NCI-H2029 (cell line): ENCODE measurements around the gene NANOS1.

Source experiments
- DNase-seq: peaks from one replicate; lab custom pipeline; 2025; lab: John Stamatoyannopoulos, UW

The NANOS1 gene

GRCh38 chr10:119060107-119060506 lies 30.6 kb downstream of the NANOS1 start:
- no peak for DNase-seq

- no peak for DNase-seq
Measured at GRCh38 chr10:119061352-119061751, 31.8 kb downstream of the NANOS1 start.

DNA sequence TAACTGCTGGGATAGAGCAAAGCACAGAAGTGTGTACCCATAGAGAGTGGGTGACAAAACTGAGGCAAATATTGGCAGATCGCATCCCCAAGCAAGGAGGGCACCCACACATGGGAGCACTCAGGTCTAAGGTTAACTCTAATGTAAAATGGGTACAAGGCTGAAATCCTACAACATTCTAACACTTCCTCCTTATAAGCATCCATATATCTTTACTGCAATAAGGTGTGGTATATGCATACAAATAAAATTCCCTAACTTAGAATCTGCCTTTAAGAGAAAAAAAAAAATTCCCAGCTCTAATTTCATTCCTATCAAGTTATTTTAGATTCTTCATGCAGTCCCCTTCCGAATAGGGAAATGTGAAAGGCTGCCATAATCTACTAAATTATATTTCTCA lies 32.4 kb downstream of the NANOS1 start:
- no peak for DNase-seq

DNA sequence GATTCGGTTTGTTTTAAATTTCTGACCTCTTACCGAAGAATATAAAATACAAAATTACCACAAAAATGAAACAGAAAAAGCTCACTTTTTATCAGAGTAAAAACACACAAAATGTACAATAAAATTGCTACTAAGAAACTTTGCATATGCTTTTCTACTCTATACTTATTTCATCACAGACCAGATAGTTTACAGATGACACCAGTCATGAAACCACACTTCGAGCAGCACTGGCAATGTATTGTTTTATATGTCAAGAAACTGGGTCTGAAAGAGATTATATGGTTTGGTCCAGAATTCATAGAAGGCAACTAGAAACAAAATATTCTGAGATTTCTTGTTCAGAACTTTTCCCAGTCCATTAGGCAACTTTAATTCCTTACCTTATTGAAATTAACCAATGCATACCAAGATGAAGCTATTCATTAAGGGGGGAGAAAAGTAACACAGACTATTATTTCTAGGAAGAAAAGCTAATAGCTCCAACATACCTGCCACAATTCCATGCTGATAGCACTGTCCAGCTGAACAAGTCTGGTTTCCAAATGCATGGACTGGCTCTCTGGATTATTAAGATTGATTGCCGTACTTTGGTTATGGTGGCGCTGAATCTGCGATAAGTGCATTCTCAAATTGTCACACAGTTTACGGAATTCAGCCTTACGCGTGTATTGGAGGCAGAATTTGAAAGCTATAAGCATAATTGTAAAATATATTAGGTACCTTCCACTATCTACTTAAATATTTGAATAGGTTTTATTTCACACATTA lies 41.1 kb downstream of the NANOS1 start:
- no peak for DNase-seq

DNA sequence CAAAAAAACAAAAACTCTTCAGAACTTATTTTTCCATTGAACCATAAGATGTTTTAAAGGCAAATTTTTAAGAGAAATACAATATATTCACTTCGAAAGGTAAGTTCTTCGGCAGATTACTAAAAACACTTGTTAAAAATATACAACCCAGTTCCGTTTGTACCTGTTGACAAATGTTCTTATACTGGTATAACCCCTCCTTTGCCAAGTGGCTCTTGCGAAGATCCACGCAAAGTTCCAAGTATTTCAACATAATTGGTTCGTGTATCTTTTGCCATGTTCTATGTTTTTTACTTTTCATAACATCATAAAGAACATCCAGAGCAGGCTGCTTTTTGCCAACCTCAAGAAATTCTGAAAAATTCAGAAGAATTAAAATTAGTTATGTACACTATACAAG lies 44.1 kb downstream of the NANOS1 start:
- DNase-seq = no peak

DNA sequence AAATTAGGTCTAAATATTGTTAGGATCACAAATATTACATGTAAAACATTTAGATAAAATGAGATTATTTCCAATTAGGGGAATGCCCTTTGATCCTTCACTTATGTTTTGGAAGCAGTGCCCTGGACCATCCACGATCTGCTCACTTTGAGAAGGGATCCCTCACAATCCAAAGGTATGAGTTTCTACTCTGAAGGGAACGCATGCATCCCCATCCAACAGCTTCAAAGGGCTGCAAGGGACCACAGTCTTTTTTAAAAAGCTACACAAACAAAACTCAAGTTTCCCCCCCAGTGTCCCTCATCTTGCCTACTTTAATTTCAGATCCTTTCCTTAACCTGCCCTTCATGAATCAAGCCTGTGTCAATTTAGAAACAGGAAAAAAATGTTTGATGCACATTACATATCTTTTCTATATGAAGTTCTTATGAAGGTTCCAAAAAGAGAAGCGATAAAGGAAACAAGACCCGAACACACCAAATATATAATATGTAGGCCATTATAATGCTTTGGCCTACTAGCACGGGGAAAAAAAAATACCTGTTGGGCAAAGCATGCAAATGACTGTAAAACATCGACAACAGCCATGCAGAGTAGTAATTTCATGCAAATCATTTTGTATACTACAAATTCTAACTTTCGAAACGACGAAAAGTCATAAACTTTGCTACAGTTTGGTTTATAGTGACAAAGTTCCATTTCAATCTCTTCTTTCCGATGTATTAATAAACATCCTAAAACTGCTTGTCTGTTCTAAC lies 49.1 kb downstream of the NANOS1 start:
- no peak for DNase-seq

- DNase-seq = no peak
Measured at GRCh38 chr10:119079599-119080520, 50.3 kb downstream of the NANOS1 start.

DNA sequence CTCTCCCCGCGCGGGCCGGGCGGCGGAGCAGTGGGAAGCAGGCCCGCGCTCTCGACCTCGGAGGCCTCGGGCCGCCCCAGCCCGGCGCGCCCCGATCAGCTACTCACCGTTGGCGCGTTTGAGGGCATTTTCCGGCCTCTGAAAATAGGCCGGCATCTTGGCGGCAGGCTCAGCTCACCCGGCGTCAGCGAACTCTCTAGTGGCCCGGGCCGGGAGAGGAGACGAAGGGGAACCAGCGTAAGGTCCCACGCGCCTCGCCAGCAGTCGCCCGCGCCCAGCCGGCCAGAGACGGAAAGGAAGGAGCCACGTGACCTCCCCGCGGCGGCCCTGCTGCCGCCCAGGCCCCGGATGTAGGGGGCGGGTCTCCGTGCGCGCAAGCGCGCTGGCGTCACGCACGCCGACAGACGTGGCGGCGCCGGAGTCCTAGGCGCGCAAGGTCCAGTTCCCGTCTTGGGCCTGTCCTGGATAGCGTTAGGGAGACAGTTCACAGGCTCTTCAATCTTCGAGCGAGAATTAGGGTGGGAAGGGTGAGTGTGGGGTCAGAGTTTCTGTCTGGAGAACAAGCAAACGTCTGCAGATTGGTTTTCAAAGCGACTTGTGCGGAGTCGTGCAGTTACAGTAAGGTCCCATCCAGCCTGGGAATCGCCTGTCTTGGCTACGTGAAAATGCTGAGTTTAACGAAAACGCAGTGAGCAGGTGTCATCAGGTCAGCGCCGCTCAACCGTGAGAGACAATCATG lies 51.2 kb downstream of the NANOS1 start, which contains the start of gene EIF3A:
EIF3A (minus strand) TSS at position 297 of the 739 bp plus-strand sequence; CDS start at position 156, 141 bp downstream.
- DNase-seq = peak; percentile 51
